Measurements from ENCODE around the gene GIGYF2. TPM values are rescaled to one million over a fixed set of nuclear protein-coding genes. Genes with fewer than 3 reads are reported as not detected.

Gene GIGYF2
- total RNA-seq, 1 experiment from 2014 or later, result 60.6 TPM

DNA sequence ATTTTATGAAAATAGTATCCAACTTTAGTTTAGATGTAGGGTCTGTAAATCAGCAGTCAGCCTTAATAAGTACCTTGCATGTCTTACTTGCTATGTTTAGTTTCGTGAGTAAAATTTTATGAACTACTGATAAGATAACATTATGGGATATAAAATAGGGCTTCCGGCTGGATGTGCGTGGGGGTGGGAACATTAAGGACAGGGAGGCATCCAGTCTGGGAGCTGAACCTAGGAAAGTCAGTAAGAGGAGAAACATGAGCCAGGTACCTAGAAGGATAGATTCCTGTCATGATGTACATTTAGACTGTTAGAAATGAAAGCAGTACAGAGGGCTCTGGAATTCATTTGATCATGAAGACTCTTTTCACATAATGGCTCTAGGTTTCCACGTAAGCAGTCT lies 92.0 kb downstream of the GIGYF2 start:
- CTCF ChIA-PET, result no interaction called here
- TF ChIP-seq, protein P1, sequence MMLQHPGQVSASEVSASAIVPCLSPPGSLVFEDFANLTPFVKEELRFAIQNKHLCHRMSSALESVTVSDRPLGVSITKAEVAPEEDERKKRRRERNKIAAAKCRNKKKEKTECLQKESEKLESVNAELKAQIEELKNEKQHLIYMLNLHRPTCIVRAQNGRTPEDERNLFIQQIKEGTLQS (IDR thresholded peaks at IDR 0.05), result no peak
- TF ChIP-seq, protein P2, sequence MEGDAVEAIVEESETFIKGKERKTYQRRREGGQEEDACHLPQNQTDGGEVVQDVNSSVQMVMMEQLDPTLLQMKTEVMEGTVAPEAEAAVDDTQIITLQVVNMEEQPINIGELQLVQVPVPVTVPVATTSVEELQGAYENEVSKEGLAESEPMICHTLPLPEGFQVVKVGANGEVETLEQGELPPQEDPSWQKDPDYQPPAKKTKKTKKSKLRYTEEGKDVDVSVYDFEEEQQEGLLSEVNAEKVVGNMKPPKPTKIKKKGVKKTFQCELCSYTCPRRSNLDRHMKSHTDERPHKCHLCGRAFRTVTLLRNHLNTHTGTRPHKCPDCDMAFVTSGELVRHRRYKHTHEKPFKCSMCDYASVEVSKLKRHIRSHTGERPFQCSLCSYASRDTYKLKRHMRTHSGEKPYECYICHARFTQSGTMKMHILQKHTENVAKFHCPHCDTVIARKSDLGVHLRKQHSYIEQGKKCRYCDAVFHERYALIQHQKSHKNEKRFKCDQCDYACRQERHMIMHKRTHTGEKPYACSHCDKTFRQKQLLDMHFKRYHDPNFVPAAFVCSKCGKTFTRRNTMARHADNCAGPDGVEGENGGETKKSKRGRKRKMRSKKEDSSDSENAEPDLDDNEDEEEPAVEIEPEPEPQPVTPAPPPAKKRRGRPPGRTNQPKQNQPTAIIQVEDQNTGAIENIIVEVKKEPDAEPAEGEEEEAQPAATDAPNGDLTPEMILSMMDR (IDR thresholded peaks at IDR 0.05 in 2 of 3, conservative IDR thresholded peaks at IDR 0.05 in 1 of 3; ENCODE audit: borderline replicate concordance in 1 of 3, insufficient read depth in 1 of 3, low read depth in 2 of 3, low read length in 2 of 3), result no peak
- no peak for TF ChIP-seq EGR1 (IDR thresholded peaks at IDR 0.05; ENCODE audit: low read depth)
- no peak overlapping the region for H2AFZ ChIP-seq (ENCODE audit: low read depth, low read length, poor library complexity, severe bottlenecking)
- H3K27me3 ChIP-seq (ENCODE audit: insufficient read depth, low read length), result no peaks in the 10 kb centered on the region
- H3K9me3 ChIP-seq (ENCODE audit: control insufficient read depth in 1 of 2, insufficient read depth in 1 of 2, low read depth in 1 of 2, low read length in 2 of 2), result no peaks in the 10 kb centered on the region
- no peak for DNase-seq (ENCODE audit: low read depth, low spot score)
- H3K4me2 ChIP-seq (ENCODE audit: low read length), result no peak overlapping the region
- no peak overlapping the region for H3K4me3 ChIP-seq (replicated peaks in 1 of 2; ENCODE audit: low read depth in 1 of 2, low read length in 2 of 2)
- H3K36me3 ChIP-seq (ENCODE audit: control insufficient read depth in 1 of 2, insufficient read depth in 2 of 2, low read length in 2 of 2), result peaks cover 19 to 21% of the 10 kb centered on the region in 2 experiments; a peak in 3 of 4 replicates
- no peaks in the 10 kb centered on the region for H4K20me1 ChIP-seq (ENCODE audit: insufficient read depth)
- H3K9me2 ChIP-seq (ENCODE audit: insufficient read depth), result no peaks in the 10 kb centered on the region
- no peaks in the 10 kb centered on the region for H3K79me2 ChIP-seq (ENCODE audit: insufficient read depth, low read length)
- intact Hi-C loops (cut with micrococcal nuclease), result no loop called here
- no TSS peak for BruUV-seq (replicated peaks)
- H3K27ac ChIP-seq (ENCODE audit: low read depth, low read length), result no peak overlapping the region
- no peak overlapping the region for H3K9ac ChIP-seq (ENCODE audit: low read length)
- no peak for ATAC-seq
- no peaks in the 10 kb centered on the region for H3K4me1 ChIP-seq (ENCODE audit: control insufficient read depth in 1 of 2, insufficient read depth in 2 of 2, low read length in 2 of 2)
- RAD21 ChIA-PET (ENCODE audit: low non-redundant PET in 1 of 2, low total read pairs in 2 of 2, uncharacterized antibody in 2 of 2, unreplicated experiment in 2 of 2), result no interaction called here
- POLR2A ChIA-PET, result no interaction called here

DNA sequence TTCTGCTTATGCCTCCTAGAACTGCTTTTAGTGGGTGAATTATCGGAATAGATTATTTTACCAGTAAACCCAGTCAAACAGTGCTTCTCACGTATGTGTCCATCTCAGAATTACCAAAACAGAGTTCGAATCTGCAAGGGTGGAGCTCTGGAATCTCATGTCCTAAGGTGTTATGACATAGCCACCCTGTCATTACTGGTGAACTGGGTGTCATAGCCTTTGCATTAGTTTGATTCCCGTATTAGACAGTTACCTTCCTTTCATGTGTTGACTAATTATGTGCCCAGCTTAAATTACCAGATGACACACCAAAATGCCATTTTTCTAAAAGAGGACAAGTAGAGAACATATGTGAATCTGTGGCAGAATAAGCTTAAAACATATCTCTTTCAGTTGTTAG lies 94.4 kb downstream of the GIGYF2 start:
- DNase-seq (ENCODE audit: low read depth, low spot score) (no peak), ATAC-seq (no peak)
- peaks cover 21 to 44% of the 10 kb centered on the region in 2 experiments for H3K36me3 ChIP-seq (ENCODE audit: control insufficient read depth in 1 of 2, insufficient read depth in 2 of 2, low read length in 2 of 2)
- no peaks in the 10 kb centered on the region for H3K4me1 ChIP-seq (ENCODE audit: control insufficient read depth in 1 of 2, insufficient read depth in 2 of 2, low read length in 2 of 2)
- intact Hi-C loops (cut with micrococcal nuclease), result no loop called here
- H2AFZ ChIP-seq (ENCODE audit: low read depth, low read length, poor library complexity, severe bottlenecking), result no peak overlapping the region
- H4K20me1 ChIP-seq (ENCODE audit: insufficient read depth), result no peaks in the 10 kb centered on the region
- ChIA-PET POLR2A (no interaction called here), CTCF (no interaction called here), RAD21 (ENCODE audit: low non-redundant PET in 1 of 2, low total read pairs in 2 of 2, uncharacterized antibody in 2 of 2, unreplicated experiment in 2 of 2) (no interaction called here)
- no peaks in the 10 kb centered on the region for H3K79me2 ChIP-seq (ENCODE audit: insufficient read depth, low read length)
- H3K4me3 ChIP-seq (replicated peaks in 1 of 2; ENCODE audit: low read depth in 1 of 2, low read length in 2 of 2), result no peak overlapping the region
- H3K9me3 ChIP-seq (ENCODE audit: control insufficient read depth in 1 of 2, insufficient read depth in 1 of 2, low read depth in 1 of 2, low read length in 2 of 2), result no peaks in the 10 kb centered on the region
- no peak overlapping the region for H3K4me2 ChIP-seq (ENCODE audit: low read length)
- no peaks in the 10 kb centered on the region for H3K9me2 ChIP-seq (ENCODE audit: insufficient read depth)
- no peaks in the 10 kb centered on the region for H3K27me3 ChIP-seq (ENCODE audit: insufficient read depth, low read length)
- no TSS peak for BruUV-seq (replicated peaks)
- no peak overlapping the region for H3K9ac ChIP-seq (ENCODE audit: low read length)
- no peak overlapping the region for H3K27ac ChIP-seq (ENCODE audit: low read depth, low read length)
- TF ChIP-seq, protein P2 (IDR thresholded peaks at IDR 0.05 in 2 of 3, conservative IDR thresholded peaks at IDR 0.05 in 1 of 3; ENCODE audit: borderline replicate concordance in 1 of 3, insufficient read depth in 1 of 3, low read depth in 2 of 3, low read length in 2 of 3), result no peak
- TF ChIP-seq POLR2A (IDR thresholded peaks at IDR 0.05; ENCODE audit: borderline replicate concordance, extremely low read depth, insufficient read depth, insufficient read length) (no peak), SP1 (IDR thresholded peaks at IDR 0.05; ENCODE audit: low read depth) (no peak), TCF7L2 (IDR thresholded peaks at IDR 0.05; ENCODE audit: borderline replicate concordance, extremely low read depth, insufficient read depth, insufficient read length) (no peak), POLR2AphosphoS5 (IDR thresholded peaks at IDR 0.05; ENCODE audit: low read depth, low read length) (no peak), EZH2phosphoT487 (IDR thresholded peaks at IDR 0.05; ENCODE audit: borderline replicate concordance) (no peak), RAD21 (IDR thresholded peaks at IDR 0.05; ENCODE audit: low read depth) (no peak), EZH2 (IDR thresholded peaks at IDR 0.05) (no peak)
- TF ChIP-seq, protein P3, sequence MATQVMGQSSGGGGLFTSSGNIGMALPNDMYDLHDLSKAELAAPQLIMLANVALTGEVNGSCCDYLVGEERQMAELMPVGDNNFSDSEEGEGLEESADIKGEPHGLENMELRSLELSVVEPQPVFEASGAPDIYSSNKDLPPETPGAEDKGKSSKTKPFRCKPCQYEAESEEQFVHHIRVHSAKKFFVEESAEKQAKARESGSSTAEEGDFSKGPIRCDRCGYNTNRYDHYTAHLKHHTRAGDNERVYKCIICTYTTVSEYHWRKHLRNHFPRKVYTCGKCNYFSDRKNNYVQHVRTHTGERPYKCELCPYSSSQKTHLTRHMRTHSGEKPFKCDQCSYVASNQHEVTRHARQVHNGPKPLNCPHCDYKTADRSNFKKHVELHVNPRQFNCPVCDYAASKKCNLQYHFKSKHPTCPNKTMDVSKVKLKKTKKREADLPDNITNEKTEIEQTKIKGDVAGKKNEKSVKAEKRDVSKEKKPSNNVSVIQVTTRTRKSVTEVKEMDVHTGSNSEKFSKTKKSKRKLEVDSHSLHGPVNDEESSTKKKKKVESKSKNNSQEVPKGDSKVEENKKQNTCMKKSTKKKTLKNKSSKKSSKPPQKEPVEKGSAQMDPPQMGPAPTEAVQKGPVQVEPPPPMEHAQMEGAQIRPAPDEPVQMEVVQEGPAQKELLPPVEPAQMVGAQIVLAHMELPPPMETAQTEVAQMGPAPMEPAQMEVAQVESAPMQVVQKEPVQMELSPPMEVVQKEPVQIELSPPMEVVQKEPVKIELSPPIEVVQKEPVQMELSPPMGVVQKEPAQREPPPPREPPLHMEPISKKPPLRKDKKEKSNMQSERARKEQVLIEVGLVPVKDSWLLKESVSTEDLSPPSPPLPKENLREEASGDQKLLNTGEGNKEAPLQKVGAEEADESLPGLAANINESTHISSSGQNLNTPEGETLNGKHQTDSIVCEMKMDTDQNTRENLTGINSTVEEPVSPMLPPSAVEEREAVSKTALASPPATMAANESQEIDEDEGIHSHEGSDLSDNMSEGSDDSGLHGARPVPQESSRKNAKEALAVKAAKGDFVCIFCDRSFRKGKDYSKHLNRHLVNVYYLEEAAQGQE (IDR thresholded peaks at IDR 0.05; ENCODE audit: low read depth), result no peak

Measured in HCT116 (cell line).